MM.1S (cell line): ENCODE results near the gene CNPPD1.

Experiments used
- DNase-seq: peaks from one replicate; pipeline ENCODE4 v3.0.0-alpha.2; 2015
- H2AFZ ChIP-seq: fragments of 300-600 bp; sonication (generic); 2 replicates; pipeline ENCODE4 v1.6.0; 2016; ENCODE audit warnings: antibody characterized with exemption, low read length
- H3F3A ChIP-seq: fragments of 300-600 bp; sonication (generic); 2 replicates; pipeline ENCODE4 v1.6.1; 2016; ENCODE audit warnings: mild to moderate bottlenecking, antibody characterized with exemption, low read length, moderate library complexity, mixed read lengths; ENCODE audit not compliant: insufficient read depth
- H3K27ac ChIP-seq: fragments of 300-600 bp; sonication (generic); 2 replicates; pipeline ENCODE4 v1.5.1; 2016; ENCODE audit warnings: mild to moderate bottlenecking, low read length
- H3K27me3 ChIP-seq: fragments of 300-600 bp; sonication (generic); replicated peaks from 2 replicates; pipeline ENCODE4 v1.6.0; 2016; ENCODE audit warnings: low read length; ENCODE audit not compliant: insufficient read depth
- H3K36me3 ChIP-seq: fragments of 300-600 bp; sonication (generic); replicated peaks from 2 replicates; pipeline ENCODE4 v1.6.1; 2016; ENCODE audit warnings: mild to moderate bottlenecking, low read length, mixed read lengths; ENCODE audit not compliant: insufficient read depth
- H3K4me1 ChIP-seq: fragments of 300-600 bp; sonication (generic); 2 replicates; pipeline ENCODE4 v1.6.1; 2016; ENCODE audit warnings: low read length, mixed read lengths
- H3K4me2 ChIP-seq: fragments of 300-600 bp; sonication (generic); 2 replicates; pipeline ENCODE4 v1.6.0; 2016; ENCODE audit warnings: low read depth, low read length
- H3K4me3 ChIP-seq: fragments of 300-600 bp; sonication (generic); 2 replicates; pipeline ENCODE4 v1.5.1; 2016; ENCODE audit warnings: low read length, mixed read lengths
- H3K79me2 ChIP-seq: fragments of 300-600 bp; sonication (generic); 2 replicates; pipeline ENCODE4 v1.6.1; 2016; ENCODE audit warnings: mixed run types, low read length, mixed read lengths
- H3K9ac ChIP-seq: fragments of 300-600 bp; sonication (generic); 2 replicates; pipeline ENCODE4 v1.6.1; 2016; ENCODE audit warnings: low read length, mixed read lengths
- H3K9me2 ChIP-seq: fragments of 300-600 bp; sonication (generic); replicated peaks from 2 replicates; pipeline ENCODE4 v1.6.1; 2016; ENCODE audit warnings: mild to moderate bottlenecking, low read length, mixed read lengths; ENCODE audit not compliant: insufficient read depth
- H3K9me3 ChIP-seq: fragments of 300-600 bp; sonication (generic); replicated peaks from 2 replicates; pipeline ENCODE4 v1.6.1; 2016; ENCODE audit warnings: mild to moderate bottlenecking, low read length, mixed read lengths; ENCODE audit not compliant: insufficient read depth
- H4K20me1 ChIP-seq: fragments of 300-600 bp; sonication (generic); 2 replicates; pipeline ENCODE4 v1.6.1; 2016; ENCODE audit warnings: mild to moderate bottlenecking, low read length, moderate library complexity, mixed read lengths; ENCODE audit not compliant: insufficient read depth
- CTCF ChIP-seq: fragments of 300-600 bp; sonication (generic); IDR thresholded peaks from 2 replicates; pipeline ENCODE4 v1.5.1; 2016; ENCODE audit warnings: antibody characterized with exemption, low read length, mixed read lengths
- EZH2 ChIP-seq: fragments of 300-600 bp; sonication (generic); optimal IDR thresholded peaks from 2 replicates; pipeline ENCODE3; 2017; ENCODE audit warnings: low read depth, mild to moderate bottlenecking, antibody characterized with exemption, low read length, mixed read lengths
- EZH2phosphoT487 ChIP-seq: fragments of 300-600 bp; sonication (generic); IDR thresholded peaks from 2 replicates; pipeline ENCODE4 v1.6.1; 2018; ENCODE audit warnings: antibody characterized with exemption, low read length

Gene CNPPD1

GRCh38 chr2:219207134-219207883 is 30.6 kb upstream of the CNPPD1 start:
- TF ChIP-seq CTCF = no peak
- no peaks in the 10 kb centered on the region for H4K20me1 ChIP-seq
- peaks cover 10% of the 10 kb centered on the region; the same call in 1 of the 2 replicates for H3K4me1 ChIP-seq
- no peaks in the 10 kb centered on the region for H3K27me3 ChIP-seq
- H3K9ac ChIP-seq = peak overlapping the region; percentile 81; the same call in 1 of the 2 replicates
- no peak for DNase-seq
- no peaks in the 10 kb centered on the region for H3K9me2 ChIP-seq
- H2AFZ ChIP-seq = no peak overlapping the region
- no peaks in the 10 kb centered on the region for H3K36me3 ChIP-seq
- peaks cover 13% of the 10 kb centered on the region for H3F3A ChIP-seq
- H3K9me3 ChIP-seq = no peaks in the 10 kb centered on the region
- peak overlapping the region; percentile 84 for H3K4me3 ChIP-seq
- H3K27ac ChIP-seq = peak overlapping the region; percentile 79; the same call in 1 of the 2 replicates
- H3K79me2 ChIP-seq = peaks cover 12% of the 10 kb centered on the region; the same call in 1 of the 2 replicates
- H3K4me2 ChIP-seq = peak overlapping the region; percentile 88

DNA sequence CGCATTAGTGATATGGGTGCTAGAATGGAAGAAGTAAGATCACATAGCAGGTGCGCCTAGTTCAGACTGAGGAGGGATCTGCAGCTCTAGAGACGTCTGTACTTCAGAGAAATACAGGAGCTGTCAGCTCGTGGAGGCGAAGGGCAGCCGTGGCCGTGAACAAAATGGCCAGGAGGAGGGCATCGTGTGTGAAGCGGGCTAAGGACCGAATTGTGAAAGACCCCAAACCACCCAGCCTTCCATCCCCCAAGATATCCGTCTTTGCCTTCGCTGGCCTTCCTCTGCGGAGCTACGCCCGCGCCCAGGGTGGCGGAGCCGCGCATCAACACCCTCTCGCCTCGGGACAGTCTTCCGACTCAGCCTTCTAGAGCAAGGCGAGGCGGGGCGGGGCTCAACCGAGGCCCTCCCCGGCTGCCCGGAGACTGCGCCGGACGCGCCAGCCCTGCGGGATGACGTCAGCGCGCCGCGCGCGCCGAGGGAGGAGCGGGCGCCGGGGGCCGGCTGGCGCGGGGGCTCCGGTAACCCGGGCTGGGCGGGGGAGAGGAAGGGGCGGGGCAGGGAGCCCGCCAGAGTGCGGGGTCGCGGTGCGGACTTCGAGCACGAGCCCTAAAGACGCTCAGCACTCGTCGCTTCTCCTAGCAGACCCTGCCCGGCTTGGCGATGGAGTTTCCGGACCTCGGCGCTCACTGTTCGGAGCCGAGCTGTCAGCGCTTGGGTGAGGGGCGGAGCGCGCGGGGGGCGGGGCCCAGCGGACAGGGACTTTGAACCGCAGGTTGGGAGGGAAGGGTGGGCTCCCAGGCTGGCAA is 29.8 kb upstream of the CNPPD1 start, which contains the start of gene ZFAND2B:
ZFAND2B (plus strand) TSS at position 455 of the 806 bp plus-strand sequence; CDS start at position 661, 206 bp downstream.
- Histone ChIP-seq H3K4me1 (peaks cover 10% of the 10 kb centered on the region; the same call in 1 of the 2 replicates), H3K9me3 (no peaks in the 10 kb centered on the region), H3K27me3 (no peaks in the 10 kb centered on the region), H3K9me2 (no peaks in the 10 kb centered on the region), H3F3A (peaks cover 13% of the 10 kb centered on the region), H3K9ac (peak within 1 kb of the TSS; percentile 81), H4K20me1 (no peaks in the 10 kb centered on the region), H3K79me2 (peaks cover 12% of the 10 kb centered on the region; the same call in 1 of the 2 replicates), H3K36me3 (no peaks in the 10 kb centered on the region), H2AFZ (peak within 1 kb of the TSS; percentile 82), H3K4me2 (peak within 1 kb of the TSS; percentile 88), H3K4me3 (peak within 1 kb of the TSS; percentile 84), H3K27ac (peak within 1 kb of the TSS; percentile 79)
- no peak for TF ChIP-seq CTCF
- no peak for TF ChIP-seq EZH2
- no peak for TF ChIP-seq EZH2phosphoT487
- DNase-seq = peak; percentile 96

DNA sequence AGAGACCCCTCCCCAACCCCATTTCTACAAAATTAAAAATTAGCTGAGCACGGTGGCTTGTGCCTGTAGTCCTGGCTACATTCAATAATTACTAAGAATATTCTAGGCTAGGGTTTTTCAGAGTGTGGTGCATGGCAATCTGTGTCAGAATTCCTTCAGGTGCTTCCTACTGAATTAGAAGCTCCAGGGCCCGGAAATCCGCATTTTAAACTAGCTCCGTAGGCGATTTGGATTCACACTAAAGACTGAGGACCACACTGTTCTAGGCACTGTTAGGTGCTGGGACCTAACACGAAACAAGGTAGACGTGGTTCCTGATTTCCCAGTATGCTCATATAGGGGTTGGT is 29.2 kb upstream of the CNPPD1 start:
- H4K20me1 ChIP-seq = no peaks in the 10 kb centered on the region
- peaks cover 12% of the 10 kb centered on the region; the same call in 1 of the 2 replicates for H3K79me2 ChIP-seq
- DNase-seq = no peak
- H3K27ac ChIP-seq = peak overlapping the region; percentile 79; the same call in 1 of the 2 replicates
- TF ChIP-seq CTCF (no peak), EZH2phosphoT487 (no peak), EZH2 (no peak)
- H3K9ac ChIP-seq = peak overlapping the region; percentile 78
- peaks cover 13% of the 10 kb centered on the region for H3F3A ChIP-seq
- no peaks in the 10 kb centered on the region for H3K9me3 ChIP-seq
- no peaks in the 10 kb centered on the region for H3K36me3 ChIP-seq
- peaks cover 10% of the 10 kb centered on the region; the same call in 1 of the 2 replicates for H3K4me1 ChIP-seq
- H3K9me2 ChIP-seq = no peaks in the 10 kb centered on the region
- peak overlapping the region; percentile 70 for H3K4me2 ChIP-seq
- H3K27me3 ChIP-seq = no peaks in the 10 kb centered on the region
- peak overlapping the region; percentile 84 for H3K4me3 ChIP-seq
- peak overlapping the region; percentile 52 for H2AFZ ChIP-seq
